Neural cell (in vitro differentiated cells): ENCODE measurements around the gene SPAM1.

Source experiments
- EP300 ChIP-seq: fragments of 450-650 bp; conservative IDR thresholded peaks from 2 replicates; pipeline ENCODE4 v1.6.1; 2014; ENCODE audit warnings: antibody characterized with exemption, mild to moderate bottlenecking, moderate library complexity; ENCODE audit not compliant: poor library complexity, severe bottlenecking
- EZH2 ChIP-seq: fragments of 200-600, 300-800 bp; shearing (Covaris generic), sonication (generic); IDR thresholded peaks from 2 replicates; pipeline ENCODE4 v1.6.1; 2014; ENCODE audit warnings: antibody characterized with exemption, low read length, borderline replicate concordance, mild to moderate bottlenecking; ENCODE audit not compliant: insufficient read depth, poor library complexity, severe bottlenecking
- POLR2AphosphoS5 ChIP-seq: IDR thresholded peaks from 2 replicates; pipeline ENCODE4 v1.6.1; 2012
- RAD21 ChIP-seq: fragments of 450-650 bp; conservative IDR thresholded peaks from 2 replicates; pipeline ENCODE4 v1.6.1; 2014; ENCODE audit warnings: antibody characterized with exemption, mild to moderate bottlenecking, moderate library complexity
- TF ChIP-seq, protein P1 (sequence below): fragments of 450-650 bp; IDR thresholded peaks from 2 replicates; pipeline ENCODE4 v1.5.1; 2014; ENCODE audit warnings: antibody characterized with exemption, mild to moderate bottlenecking, moderate library complexity; ENCODE audit not compliant: poor library complexity, severe bottlenecking

DNA sequence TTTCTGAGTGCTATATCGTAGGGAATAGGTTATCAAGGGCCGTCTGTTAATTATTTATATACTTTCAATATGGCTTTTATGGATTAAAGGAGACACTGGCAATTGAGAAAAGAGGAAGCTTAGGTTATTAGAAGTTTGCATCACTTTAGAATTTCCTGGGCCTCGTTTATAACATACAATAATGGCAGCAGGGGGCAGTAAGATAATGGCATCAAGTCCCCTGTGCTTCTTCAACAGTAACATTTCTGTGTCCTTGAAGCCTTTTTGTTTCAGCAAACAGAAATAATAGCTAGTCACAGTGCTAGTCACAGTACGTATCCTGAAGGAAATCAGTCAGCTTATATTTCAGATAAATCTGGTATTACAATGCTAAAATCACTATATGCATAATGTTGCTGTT, 41.9 kb downstream of the SPAM1 start:
- TF ChIP-seq, protein P1, sequence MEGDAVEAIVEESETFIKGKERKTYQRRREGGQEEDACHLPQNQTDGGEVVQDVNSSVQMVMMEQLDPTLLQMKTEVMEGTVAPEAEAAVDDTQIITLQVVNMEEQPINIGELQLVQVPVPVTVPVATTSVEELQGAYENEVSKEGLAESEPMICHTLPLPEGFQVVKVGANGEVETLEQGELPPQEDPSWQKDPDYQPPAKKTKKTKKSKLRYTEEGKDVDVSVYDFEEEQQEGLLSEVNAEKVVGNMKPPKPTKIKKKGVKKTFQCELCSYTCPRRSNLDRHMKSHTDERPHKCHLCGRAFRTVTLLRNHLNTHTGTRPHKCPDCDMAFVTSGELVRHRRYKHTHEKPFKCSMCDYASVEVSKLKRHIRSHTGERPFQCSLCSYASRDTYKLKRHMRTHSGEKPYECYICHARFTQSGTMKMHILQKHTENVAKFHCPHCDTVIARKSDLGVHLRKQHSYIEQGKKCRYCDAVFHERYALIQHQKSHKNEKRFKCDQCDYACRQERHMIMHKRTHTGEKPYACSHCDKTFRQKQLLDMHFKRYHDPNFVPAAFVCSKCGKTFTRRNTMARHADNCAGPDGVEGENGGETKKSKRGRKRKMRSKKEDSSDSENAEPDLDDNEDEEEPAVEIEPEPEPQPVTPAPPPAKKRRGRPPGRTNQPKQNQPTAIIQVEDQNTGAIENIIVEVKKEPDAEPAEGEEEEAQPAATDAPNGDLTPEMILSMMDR = peak; percentile 29
- TF ChIP-seq EP300 = no peak
- TF ChIP-seq EZH2 = no peak
- no peak for TF ChIP-seq RAD21
- no peak for TF ChIP-seq POLR2AphosphoS5
